Cardiac fibroblast (primary cell): ENCODE data around the gene CD151.

Experiments used
- DNase-seq, 2 donors: peaks; one replicate each; pipeline versions ENCODE4 v3.0.0 to v3.0.0-alpha.2; 2010; ENCODE audit warnings: low read depth in 2 of 2
- H3K4me3 ChIP-seq, 2 donors: replicated peaks in 1 of 2; 1 replicate in 1 of 2; 2 replicates in 1 of 2; pipeline ENCODE4 v1.5.1; 2011; ENCODE audit warnings: low read depth in 2 of 2, low read length in 2 of 2, mild to moderate bottlenecking in 2 of 2, moderate library complexity in 1 of 2
- TF ChIP-seq, protein P1 (sequence below): IDR thresholded peaks from one replicate; pipeline ENCODE4 v1.5.1; 2011; ENCODE audit warnings: low read depth, mild to moderate bottlenecking, low read length, inconsistent platforms

Gene CD151

DNA sequence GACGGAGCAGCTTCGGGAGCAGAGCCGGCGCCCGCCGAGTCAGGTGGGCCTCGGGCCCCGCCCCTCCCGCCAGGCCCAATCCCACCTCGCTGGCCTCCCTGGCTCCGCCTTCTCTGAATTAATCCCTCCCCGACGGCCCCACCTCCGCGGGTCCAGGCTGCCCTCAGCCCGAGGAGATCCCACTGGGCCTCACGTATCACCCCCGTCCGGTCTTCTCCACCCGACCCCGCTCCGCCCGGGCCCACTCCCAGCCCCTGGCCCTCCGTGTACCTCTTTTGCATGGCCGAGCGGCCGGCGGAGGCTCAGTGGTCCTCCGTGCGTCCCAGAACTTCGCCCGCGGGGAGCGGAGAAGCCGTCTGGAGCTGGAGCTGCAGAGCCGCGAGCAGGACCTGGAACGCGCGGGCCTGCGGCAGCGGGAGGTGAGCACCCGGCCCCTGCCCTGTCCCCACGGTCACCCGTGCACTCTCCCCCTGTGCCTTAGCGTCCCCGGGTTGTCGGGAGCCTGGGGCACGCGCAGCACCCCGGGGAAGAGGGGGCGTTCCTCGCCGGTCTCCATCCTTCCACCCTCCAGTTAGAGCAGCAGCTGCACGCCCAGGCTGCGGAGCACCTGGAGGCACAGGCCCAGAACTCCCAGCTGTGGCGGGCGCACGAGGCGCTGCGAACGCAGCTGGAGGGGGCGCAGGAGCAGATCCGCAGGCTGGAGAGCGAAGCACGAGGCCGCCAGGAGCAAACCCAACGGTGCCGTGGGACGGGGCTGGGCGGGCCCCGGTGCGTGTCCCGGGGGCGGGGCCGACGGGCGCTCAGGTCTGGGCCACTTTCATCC lies 2.2 kb upstream of the CD151 start:
- H3K4me3 ChIP-seq: peak overlapping the region; percentile 2 to 24
- peak in 1 of 2 donors; percentile 70 for DNase-seq

DNA sequence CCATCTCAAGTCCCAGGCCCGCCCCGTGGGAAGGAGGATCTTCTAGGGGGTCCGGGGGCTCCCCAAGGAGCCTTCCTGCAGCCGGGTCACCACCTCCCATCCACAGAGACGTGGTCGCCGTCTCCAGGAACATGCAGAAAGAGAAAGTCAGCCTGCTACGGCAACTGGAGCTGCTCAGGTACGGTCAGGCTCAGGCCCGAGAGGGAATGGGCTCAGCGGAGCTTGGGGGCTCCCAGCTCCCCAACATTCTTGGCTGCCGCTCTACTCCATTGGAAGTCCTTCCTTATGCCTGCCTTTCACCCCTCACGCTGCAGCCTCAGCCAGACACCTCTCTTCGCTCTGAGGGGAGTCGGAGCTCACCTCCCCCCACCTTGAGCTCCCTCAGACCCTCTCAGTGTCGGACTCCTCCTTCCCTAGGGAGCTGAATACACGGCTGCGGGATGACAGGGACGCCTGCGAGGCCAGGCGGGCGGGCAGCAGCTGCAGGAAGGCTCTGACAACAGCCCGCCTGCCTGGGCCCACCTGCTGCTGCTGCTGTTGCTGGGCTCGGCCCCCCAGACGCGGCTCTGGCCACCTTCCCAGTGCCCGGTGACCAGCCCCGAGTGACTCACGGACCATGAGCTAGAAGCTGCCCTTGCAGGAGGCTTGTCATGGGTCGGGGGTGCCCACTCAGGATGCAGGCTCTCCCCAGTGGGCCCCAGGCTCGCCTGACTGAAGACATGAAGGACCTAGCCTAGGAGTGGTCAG lies 1.5 kb upstream of the CD151 start:
- TF ChIP-seq, protein P1, sequence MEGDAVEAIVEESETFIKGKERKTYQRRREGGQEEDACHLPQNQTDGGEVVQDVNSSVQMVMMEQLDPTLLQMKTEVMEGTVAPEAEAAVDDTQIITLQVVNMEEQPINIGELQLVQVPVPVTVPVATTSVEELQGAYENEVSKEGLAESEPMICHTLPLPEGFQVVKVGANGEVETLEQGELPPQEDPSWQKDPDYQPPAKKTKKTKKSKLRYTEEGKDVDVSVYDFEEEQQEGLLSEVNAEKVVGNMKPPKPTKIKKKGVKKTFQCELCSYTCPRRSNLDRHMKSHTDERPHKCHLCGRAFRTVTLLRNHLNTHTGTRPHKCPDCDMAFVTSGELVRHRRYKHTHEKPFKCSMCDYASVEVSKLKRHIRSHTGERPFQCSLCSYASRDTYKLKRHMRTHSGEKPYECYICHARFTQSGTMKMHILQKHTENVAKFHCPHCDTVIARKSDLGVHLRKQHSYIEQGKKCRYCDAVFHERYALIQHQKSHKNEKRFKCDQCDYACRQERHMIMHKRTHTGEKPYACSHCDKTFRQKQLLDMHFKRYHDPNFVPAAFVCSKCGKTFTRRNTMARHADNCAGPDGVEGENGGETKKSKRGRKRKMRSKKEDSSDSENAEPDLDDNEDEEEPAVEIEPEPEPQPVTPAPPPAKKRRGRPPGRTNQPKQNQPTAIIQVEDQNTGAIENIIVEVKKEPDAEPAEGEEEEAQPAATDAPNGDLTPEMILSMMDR: no peak
- no peak overlapping the region for H3K4me3 ChIP-seq
- peak in 1 of 2 donors; percentile 47 for DNase-seq

More for the DNA sequence above, 2.2 kb upstream of the CD151 start:
- TF ChIP-seq, protein P1: no peak

- no peak for DNase-seq
- H3K4me3 ChIP-seq: peak overlapping the region; percentile 49 to 59
- TF ChIP-seq, protein P1: no peak
Measured at GRCh38 chr11:831961-832528, 707 bp upstream of the CD151 start.

- H3K4me3 ChIP-seq: peak overlapping the region; percentile 76 to 78
- peak; percentile 54 to 60 for DNase-seq
Measured at GRCh38 chr11:833114-833791, 501 bp downstream of the CD151 start.

GRCh38 chr11:833849-834311 lies 1.1 kb downstream of the CD151 start:
- peak in 1 of 2 donors; percentile 58 for DNase-seq
- TF ChIP-seq, protein P1: no peak
- peak overlapping the region; percentile 76 to 78 for H3K4me3 ChIP-seq

More at GRCh38 chr11:833114-833791, 501 bp downstream of the CD151 start:
- TF ChIP-seq, protein P1: no peak
